ENCODE measurements around the gene GPC6.

The GPC6 gene

GRCh38 chr13:93244918-93245280 is 18.3 kb downstream of the GPC6 start:
- TF ChIP-seq, protein P1, sequence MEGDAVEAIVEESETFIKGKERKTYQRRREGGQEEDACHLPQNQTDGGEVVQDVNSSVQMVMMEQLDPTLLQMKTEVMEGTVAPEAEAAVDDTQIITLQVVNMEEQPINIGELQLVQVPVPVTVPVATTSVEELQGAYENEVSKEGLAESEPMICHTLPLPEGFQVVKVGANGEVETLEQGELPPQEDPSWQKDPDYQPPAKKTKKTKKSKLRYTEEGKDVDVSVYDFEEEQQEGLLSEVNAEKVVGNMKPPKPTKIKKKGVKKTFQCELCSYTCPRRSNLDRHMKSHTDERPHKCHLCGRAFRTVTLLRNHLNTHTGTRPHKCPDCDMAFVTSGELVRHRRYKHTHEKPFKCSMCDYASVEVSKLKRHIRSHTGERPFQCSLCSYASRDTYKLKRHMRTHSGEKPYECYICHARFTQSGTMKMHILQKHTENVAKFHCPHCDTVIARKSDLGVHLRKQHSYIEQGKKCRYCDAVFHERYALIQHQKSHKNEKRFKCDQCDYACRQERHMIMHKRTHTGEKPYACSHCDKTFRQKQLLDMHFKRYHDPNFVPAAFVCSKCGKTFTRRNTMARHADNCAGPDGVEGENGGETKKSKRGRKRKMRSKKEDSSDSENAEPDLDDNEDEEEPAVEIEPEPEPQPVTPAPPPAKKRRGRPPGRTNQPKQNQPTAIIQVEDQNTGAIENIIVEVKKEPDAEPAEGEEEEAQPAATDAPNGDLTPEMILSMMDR (conservative IDR thresholded peaks at IDR 0.05) = no peak
- no peak for TF ChIP-seq ZFX (IDR thresholded peaks at IDR 0.05)
- no peak overlapping the region for H3K27ac ChIP-seq

GRCh38 chr13:93246069-93246468 is 19.5 kb downstream of the GPC6 start:
- no peak for TF ChIP-seq ZFX (IDR thresholded peaks at IDR 0.05)
- TF ChIP-seq, protein P1 (conservative IDR thresholded peaks at IDR 0.05) = no peak
- H3K27ac ChIP-seq = no peak overlapping the region

DNA sequence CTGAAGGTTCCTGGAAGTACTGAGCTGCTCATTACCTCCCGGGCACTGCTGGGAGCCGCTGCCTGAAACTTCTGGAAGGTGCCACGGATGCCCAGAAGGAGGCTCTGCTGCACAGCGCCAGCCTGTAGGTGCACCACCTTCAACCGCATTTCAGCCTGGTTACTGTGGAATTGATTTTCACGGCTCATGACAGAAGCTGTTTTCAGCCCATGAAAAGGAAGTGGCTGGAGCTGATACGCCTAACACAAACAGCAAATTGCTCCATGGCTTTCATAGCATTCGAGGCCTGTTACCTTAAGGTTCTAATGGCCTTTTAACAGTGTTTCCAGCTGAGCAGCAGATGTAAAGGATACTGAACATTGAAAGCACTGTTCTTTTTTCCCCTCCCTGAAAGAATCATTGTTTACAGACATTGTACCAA is 22.0 kb downstream of the GPC6 start:
- TF ChIP-seq, protein P1 (conservative IDR thresholded peaks at IDR 0.05) = peak; percentile 23
- no peak for TF ChIP-seq ZFX (IDR thresholded peaks at IDR 0.05)
- no peak overlapping the region for H3K27ac ChIP-seq

- H3K27ac ChIP-seq = peak overlapping the region; percentile 18; the same call in 1 of the 2 replicates
- no peak for TF ChIP-seq ZFX (IDR thresholded peaks at IDR 0.05)
- TF ChIP-seq, protein P1 (conservative IDR thresholded peaks at IDR 0.05) = no peak
Measured at GRCh38 chr13:93249364-93250306, 23.0 kb downstream of the GPC6 start.

DNA sequence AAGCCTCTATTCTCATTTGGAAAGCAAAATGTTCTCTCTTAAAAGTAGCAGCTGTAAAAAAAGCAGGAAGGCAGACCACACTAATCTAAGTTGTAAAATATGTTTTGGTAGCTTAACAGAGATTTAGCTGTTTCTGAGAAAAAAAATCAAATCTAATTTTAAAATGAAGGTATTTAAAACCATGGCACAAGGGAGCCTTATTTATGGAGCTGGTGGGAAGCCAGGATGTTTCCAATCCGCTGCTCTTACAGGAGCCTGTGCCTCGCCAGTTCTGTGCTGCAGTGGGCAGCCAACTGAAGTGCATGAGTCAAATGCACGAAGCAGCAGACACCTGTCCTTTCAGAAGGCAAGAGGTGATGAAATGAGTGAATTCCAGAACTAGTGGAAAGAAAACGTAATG is 28.2 kb downstream of the GPC6 start:
- TF ChIP-seq, protein P1 (conservative IDR thresholded peaks at IDR 0.05) = no peak
- TF ChIP-seq ZFX (IDR thresholded peaks at IDR 0.05) = no peak
- H3K27ac ChIP-seq = no peak overlapping the region

GRCh38 chr13:93256998-93257397 is 30.4 kb downstream of the GPC6 start:
- no peak overlapping the region for H3K27ac ChIP-seq
- TF ChIP-seq ZFX (IDR thresholded peaks at IDR 0.05) = no peak
- TF ChIP-seq, protein P1 (conservative IDR thresholded peaks at IDR 0.05) = no peak

DNA sequence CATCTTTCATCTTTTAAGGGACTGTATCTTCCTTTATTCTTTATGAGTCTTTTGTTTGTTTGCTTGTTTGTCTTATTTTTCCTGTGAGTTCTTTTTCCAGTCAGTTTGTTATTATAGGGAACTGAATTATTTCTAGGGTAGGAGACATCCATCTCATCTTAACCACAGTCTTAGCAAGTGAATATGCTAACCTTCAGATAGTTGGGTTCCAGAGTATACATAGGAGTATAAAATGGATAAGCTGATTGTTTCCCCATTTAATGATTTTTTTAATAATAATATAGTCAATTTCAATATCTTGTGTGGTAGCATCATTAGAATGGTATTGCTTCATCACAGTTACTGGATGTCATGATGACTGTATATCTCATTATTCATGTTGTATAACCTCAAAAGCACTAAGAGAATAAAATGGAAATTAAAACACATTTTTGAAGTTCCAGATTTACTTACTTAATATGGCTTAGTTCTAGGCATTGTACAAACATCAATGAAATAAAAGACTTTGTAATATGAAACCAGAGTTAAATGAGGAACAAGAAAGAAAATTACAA is 33.0 kb downstream of the GPC6 start:
- TF ChIP-seq ZFX (IDR thresholded peaks at IDR 0.05) = no peak
- TF ChIP-seq, protein P1 (conservative IDR thresholded peaks at IDR 0.05) = no peak
- H3K27ac ChIP-seq = no peak overlapping the region
